Epithelial cell of esophagus (primary cell): ENCODE measurements around the gene PEAK3.

Experiments used
- DNase-seq: peaks from one replicate; pipeline ENCODE4 v3.0.0; 2010; ENCODE audit warnings: low read depth
- H3K4me3 ChIP-seq: 2 replicates; pipeline ENCODE4 v1.5.1; 2011; ENCODE audit warnings: mild to moderate bottlenecking, low read length, control low read depth
- TF ChIP-seq, protein P1 (sequence below): IDR thresholded peaks from 2 replicates; pipeline ENCODE4 v1.5.1; 2011; ENCODE audit warnings: low read depth, mild to moderate bottlenecking, low read length, control low read depth, inconsistent platforms; ENCODE audit not compliant: insufficient read depth; ENCODE audit errors: missing control alignments

The PEAK3 gene

DNA sequence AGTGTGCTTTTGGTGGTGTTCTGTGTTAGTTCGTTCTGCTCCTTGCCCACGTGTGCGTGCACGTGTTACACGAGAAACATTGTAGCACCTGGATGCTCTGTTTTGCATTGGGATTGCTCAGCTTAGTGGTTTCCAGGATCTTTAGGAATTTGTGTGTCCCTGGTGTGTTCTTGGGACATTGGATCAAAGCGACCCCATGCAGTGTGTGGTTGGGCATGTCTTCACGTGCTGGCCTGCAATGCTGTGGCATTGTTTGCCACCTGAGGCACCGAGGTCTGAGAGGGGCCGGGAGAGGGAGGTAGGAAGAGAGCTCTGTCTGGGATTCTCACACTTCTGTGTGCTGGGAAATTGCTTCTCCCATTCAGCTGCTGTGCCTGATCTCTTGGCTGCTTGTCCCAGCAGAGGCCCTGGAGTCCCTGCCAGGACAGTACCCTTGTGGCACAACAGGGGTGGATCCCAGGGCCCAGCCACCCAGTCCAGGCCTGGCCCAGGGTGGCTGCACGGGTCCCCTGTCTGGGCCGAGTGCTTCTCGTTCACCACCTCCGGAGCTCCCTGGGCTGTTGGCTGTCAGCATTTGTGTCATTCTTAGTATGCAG, 57.1 kb downstream of the PEAK3 start:
- DNase-seq = no peak
- H3K4me3 ChIP-seq = no peak overlapping the region
- TF ChIP-seq, protein P1, sequence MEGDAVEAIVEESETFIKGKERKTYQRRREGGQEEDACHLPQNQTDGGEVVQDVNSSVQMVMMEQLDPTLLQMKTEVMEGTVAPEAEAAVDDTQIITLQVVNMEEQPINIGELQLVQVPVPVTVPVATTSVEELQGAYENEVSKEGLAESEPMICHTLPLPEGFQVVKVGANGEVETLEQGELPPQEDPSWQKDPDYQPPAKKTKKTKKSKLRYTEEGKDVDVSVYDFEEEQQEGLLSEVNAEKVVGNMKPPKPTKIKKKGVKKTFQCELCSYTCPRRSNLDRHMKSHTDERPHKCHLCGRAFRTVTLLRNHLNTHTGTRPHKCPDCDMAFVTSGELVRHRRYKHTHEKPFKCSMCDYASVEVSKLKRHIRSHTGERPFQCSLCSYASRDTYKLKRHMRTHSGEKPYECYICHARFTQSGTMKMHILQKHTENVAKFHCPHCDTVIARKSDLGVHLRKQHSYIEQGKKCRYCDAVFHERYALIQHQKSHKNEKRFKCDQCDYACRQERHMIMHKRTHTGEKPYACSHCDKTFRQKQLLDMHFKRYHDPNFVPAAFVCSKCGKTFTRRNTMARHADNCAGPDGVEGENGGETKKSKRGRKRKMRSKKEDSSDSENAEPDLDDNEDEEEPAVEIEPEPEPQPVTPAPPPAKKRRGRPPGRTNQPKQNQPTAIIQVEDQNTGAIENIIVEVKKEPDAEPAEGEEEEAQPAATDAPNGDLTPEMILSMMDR = no peak
